G401.6 (cell line): ENCODE results near the gene ZBTB11.
"Not testable (repeated sequence)": the region's sequence is repeated elsewhere in the genome, so short reads cannot be mapped to it uniquely, and the experiment has no call there.

Experiments
- FAIRE-seq: peaks from 2 replicates; lab custom pipeline; 2012; peaks lifted over from hg19 to GRCh38; lab: Jason Lieb, UNC

ZBTB11 gene

DNA sequence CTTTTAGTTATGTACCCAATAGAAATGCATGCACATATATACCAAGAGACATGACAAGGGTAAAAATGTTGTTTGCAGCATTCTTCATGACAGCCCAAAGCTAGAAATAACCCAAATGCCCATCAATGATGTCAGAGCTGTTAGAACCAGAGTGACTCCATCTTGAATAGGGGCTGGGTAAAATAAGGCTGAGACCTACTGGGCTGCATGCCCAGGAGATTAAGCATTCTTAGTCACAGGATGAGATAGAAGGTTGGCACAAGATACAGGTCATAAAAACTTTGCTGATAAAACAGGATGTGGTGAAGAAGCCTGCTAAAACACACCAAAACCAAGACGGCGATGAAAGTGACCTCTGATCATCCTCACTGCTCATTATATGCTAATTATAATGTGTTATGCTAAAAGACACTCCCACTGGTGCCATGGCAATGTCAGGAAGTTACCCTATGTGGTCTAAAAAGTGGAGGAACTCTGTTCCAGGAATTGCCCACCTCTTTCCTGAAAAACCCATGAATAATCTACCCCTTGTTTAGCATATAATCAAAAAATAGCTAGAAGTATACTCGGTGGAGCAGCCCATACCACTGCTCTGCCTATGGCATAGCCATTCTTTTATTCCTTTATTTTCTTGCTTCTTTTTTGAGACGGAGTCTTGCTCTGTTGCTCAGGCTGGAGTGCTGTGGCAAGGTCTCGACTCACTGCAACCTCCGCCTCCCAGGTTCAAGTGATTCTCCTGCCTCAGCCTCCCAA, 32.9 kb downstream of the ZBTB11 start:
- no peak for FAIRE-seq

GRCh38 chr3:101643009-101643844, 33.7 kb downstream of the ZBTB11 start:
- no peak for FAIRE-seq

- FAIRE-seq = no peak
Observed at GRCh38 chr3:101642441-101642840, 34.5 kb downstream of the ZBTB11 start.

- not testable (repeated sequence) for FAIRE-seq
Observed at GRCh38 chr3:101641397-101642115, 35.4 kb downstream of the ZBTB11 start.

GRCh38 chr3:101640256-101640655, 36.7 kb downstream of the ZBTB11 start:
- no peak for FAIRE-seq

GRCh38 chr3:101639280-101639963, 37.5 kb downstream of the ZBTB11 start:
- FAIRE-seq = no peak

DNA sequence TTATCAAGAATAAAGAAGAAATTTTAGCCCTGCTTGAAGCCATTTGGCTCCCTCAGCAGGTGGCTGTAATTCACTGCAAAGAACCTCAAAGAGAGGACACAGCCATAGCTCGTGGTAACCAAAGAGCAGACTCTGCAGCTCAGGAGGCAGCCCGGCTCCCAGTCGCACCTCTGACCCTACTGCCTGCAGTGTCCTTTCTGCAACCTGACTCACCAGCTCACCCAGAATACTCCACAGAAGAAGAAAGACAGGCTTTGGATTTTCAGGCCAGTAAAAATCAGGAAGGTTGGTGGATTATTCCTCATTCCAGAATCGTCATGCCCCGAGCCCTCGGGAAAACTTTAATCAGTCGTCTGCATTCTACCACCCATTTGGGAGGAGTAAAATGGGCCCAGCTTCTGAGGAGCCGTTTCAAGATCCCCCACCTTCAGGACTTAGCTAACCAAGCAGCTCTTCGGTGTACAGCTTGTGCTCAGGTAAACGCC, 38.6 kb downstream of the ZBTB11 start:
- no peak for FAIRE-seq

- FAIRE-seq = no peak
Observed at GRCh38 chr3:101637451-101637850, 39.5 kb downstream of the ZBTB11 start.

DNA sequence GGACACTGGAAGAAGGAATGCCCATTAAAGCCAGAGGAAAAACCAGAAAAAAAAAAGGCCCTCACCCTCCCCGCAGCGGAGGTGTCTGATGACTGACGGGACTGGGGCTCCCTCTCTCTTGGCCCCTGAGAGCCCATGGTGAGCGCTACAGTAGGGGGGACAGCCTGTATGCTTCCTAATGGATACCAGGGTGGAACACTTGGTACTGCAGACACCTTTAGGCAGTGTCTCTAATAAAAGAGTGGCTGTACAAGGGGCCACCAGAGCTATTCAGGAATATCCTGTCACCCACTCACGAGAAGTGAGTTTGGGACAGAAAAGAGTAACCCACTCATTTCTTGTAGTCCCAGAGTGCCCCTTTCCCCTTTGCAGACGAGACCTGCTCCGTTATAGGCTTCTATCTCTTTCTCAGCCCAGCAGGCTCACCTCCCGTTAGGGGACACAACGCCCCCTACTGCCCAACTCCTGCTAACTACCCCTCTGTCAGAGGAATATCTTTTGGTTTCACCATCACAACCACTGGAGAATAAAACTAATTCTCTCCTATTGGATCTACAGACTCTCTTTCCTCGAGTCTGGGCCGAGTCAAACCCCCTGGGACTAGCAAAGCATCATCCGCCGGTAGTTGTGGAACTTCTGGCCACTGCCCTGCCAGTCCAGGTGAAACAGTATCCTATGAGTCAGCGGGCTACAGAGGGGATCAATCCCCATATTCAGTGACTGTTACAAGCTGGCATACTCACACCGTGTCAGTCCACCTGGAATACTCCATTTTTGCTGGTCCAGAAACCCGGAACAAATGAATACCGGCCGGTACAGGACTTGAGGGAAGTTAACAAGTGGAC, 40.8 kb downstream of the ZBTB11 start:
- peak; percentile 63 for FAIRE-seq

GRCh38 chr3:101635345-101635744, 41.6 kb downstream of the ZBTB11 start:
- no peak for FAIRE-seq

- no peak for FAIRE-seq
Observed at GRCh38 chr3:101634591-101635196, 42.2 kb downstream of the ZBTB11 start.

DNA sequence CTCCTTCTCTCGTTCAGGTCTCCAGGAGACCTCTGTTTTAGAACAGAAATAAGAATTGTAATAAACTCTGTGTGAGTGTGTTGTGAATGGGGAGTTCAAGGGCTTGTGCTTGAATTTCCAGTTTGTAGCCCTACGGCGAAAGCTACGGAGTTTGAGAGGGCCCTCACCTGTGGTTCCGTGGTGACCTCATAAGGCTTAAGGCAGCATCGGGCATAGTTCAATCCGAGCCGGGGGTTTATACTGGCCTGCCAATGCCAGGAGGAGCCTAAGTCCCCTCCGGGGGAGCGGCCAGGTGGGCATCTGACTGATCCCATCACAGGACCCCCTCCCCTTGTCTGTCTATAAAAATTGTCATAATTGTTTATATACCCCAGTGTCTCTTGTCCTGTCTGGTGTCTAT, 43.7 kb downstream of the ZBTB11 start:
- no peak for FAIRE-seq

- FAIRE-seq = no peak
Observed at GRCh38 chr3:101632586-101632985, 44.3 kb downstream of the ZBTB11 start.

GRCh38 chr3:101631959-101632358, 45.0 kb downstream of the ZBTB11 start:
- FAIRE-seq = not testable (repeated sequence)

- no peak for FAIRE-seq
Observed at GRCh38 chr3:101631098-101631796, 45.7 kb downstream of the ZBTB11 start.

GRCh38 chr3:101629219-101629618, 47.7 kb downstream of the ZBTB11 start:
- FAIRE-seq = no peak

- no peak for FAIRE-seq
Observed at GRCh38 chr3:101625879-101626278, 51.1 kb downstream of the ZBTB11 start.

GRCh38 chr3:101624857-101625256, 52.1 kb downstream of the ZBTB11 start:
- no peak for FAIRE-seq

GRCh38 chr3:101623656-101624055, 53.3 kb downstream of the ZBTB11 start:
- FAIRE-seq = no peak

GRCh38 chr3:101619734-101620133, 57.2 kb downstream of the ZBTB11 start:
- FAIRE-seq = no peak
